H1 (cell line): Measurements from ENCODE around the gene ADAMTS6. TPM values are rescaled to one million over a fixed set of nuclear protein-coding genes. Genes with fewer than 3 reads are reported as not detected.

ENCODE experiments used
- CTCF ChIA-PET: fragments of 300-600 bp; sonication (Branson Sonifier 250); formaldehyde crosslinking; loops from one replicate; lab custom pipeline; 2021; ENCODE audit not compliant: partially characterized antibody; lab: Charles Lee
- POLR2A ChIA-PET: fragments of 300-600 bp; sonication (Branson Sonifier 250); formaldehyde crosslinking; loops from one replicate; lab custom pipeline; 2021; ENCODE audit warnings: inconsistent platforms; ENCODE audit not compliant: partially characterized antibody; lab: Charles Lee
- DNase-seq, 2 experiments: peaks; one replicate each; pipeline versions ENCODE4 v3.0.0 to v3.0.0-alpha.2; 2010 to 2022; ENCODE audit warnings: low spot score in 2 of 2, low read depth in 1 of 2, mixed read lengths in 1 of 2
- FAIRE-seq: peaks from 2 replicates; lab custom pipeline; 2011; peaks lifted over from hg19 to GRCh38; lab: Jason Lieb, UNC
- H2AFZ ChIP-seq: 2 replicates; pipeline ENCODE4 v1.8.1; 2012; ENCODE audit warnings: low read length, inconsistent platforms
- H2AK5ac ChIP-seq: 2 replicates; pipeline ENCODE4 v1.6.1; 2013; ENCODE audit warnings: low read depth, low read length
- H2BK120ac ChIP-seq: replicated peaks from 2 replicates; pipeline ENCODE3; 2013; ENCODE audit warnings: low read depth, low read length, inconsistent platforms
- H2BK12ac ChIP-seq: 2 replicates; pipeline ENCODE4 v1.6.1; 2013; ENCODE audit warnings: low read depth, low read length
- H2BK15ac ChIP-seq: 2 replicates; pipeline ENCODE4 v1.6.1; 2013; ENCODE audit warnings: low read length
- H2BK20ac ChIP-seq: 2 replicates; pipeline ENCODE4 v1.6.1; 2013; ENCODE audit warnings: low read length
- H2BK5ac ChIP-seq: 2 replicates; pipeline ENCODE4 v1.6.1; 2013; ENCODE audit warnings: low read depth, low read length
- H3K14ac ChIP-seq: 2 replicates; pipeline ENCODE4 v1.6.1; 2013; ENCODE audit warnings: inconsistent platforms; ENCODE audit not compliant: insufficient read length
- H3K18ac ChIP-seq: 2 replicates; pipeline ENCODE4 v1.6.1; 2013; ENCODE audit warnings: low read length; ENCODE audit errors: extremely low read depth
- H3K23ac ChIP-seq: 2 replicates; pipeline ENCODE4 v1.6.1; 2013; ENCODE audit warnings: inconsistent platforms; ENCODE audit not compliant: insufficient read length
- H3K23me2 ChIP-seq: 2 replicates; pipeline ENCODE4 v1.6.1; 2013; ENCODE audit warnings: low read depth, low read length
- H3K27ac ChIP-seq: 2 replicates; pipeline ENCODE4 v1.6.1; 2011; ENCODE audit warnings: low read depth, low read length, inconsistent platforms
- H3K27me3 ChIP-seq, 4 experiments: replicated peaks in 1 of 4; 1 replicate in 1 of 4; 2 replicates in 3 of 4; pipeline versions ENCODE4 v1.6.1 to v1.8.1; 2011 to 2013; ENCODE audit warnings: low read length in 3 of 4, mild to moderate bottlenecking in 3 of 4, inconsistent platforms in 2 of 4, mixed read lengths in 2 of 4, moderate library complexity in 1 of 4; ENCODE audit not compliant: control insufficient read depth in 3 of 4, insufficient read depth in 3 of 4; ENCODE audit errors: extremely low read depth in 1 of 4
- H3K36me3 ChIP-seq, 4 experiments: 2 replicates each; pipeline versions ENCODE4 v1.6.1 to v1.8.1; 2011 to 2013; ENCODE audit warnings: mild to moderate bottlenecking in 4 of 4, low read length in 3 of 4, moderate library complexity in 2 of 4, control low read depth in 1 of 4, inconsistent platforms in 1 of 4; ENCODE audit not compliant: insufficient read depth in 4 of 4, control insufficient read depth in 2 of 4
- H3K4ac ChIP-seq: replicated peaks from 2 replicates; pipeline ENCODE3; 2013; ENCODE audit warnings: low read length, low read depth, mixed read lengths, inconsistent platforms; ENCODE audit not compliant: insufficient read length
- H3K4me1 ChIP-seq, 4 experiments: replicated peaks in 1 of 4; 1 replicate in 1 of 4; 2 replicates in 3 of 4; pipeline versions ENCODE4 v1.6.1 to v1.8.1; 2011 to 2013; ENCODE audit warnings: low read length in 3 of 4, inconsistent platforms in 2 of 4, mixed read lengths in 1 of 4; ENCODE audit not compliant: insufficient read depth in 4 of 4, control insufficient read depth in 3 of 4
- H3K4me2 ChIP-seq, 2 experiments: 2 replicates each; pipeline versions ENCODE4 v1.6.1 to v1.8.1; 2011 to 2013; ENCODE audit warnings: low read depth in 2 of 2, low read length in 2 of 2, control low read depth in 1 of 2, inconsistent platforms in 1 of 2, mild to moderate bottlenecking in 1 of 2; ENCODE audit not compliant: insufficient read depth in 1 of 2
- H3K4me3 ChIP-seq, 4 experiments: fragments of 200-600, 300-600 bp in 1 of 4; sonication (generic), shearing (Covaris generic), sonication (Bioruptor Twin) in 1 of 4; 2 replicates each; pipeline versions ENCODE4 v1.5.1 to v1.8.1; 2011 to 2016; ENCODE audit warnings: low read length in 4 of 4, low read depth in 3 of 4, control low read depth in 2 of 4, inconsistent platforms in 2 of 4, mild to moderate bottlenecking in 2 of 4, mixed read lengths in 1 of 4, moderate library complexity in 1 of 4; ENCODE audit not compliant: insufficient read depth in 2 of 4; ENCODE audit errors: extremely low read depth in 1 of 4
- H3K56ac ChIP-seq: replicated peaks from 2 replicates; pipeline ENCODE3; 2013; ENCODE audit warnings: low read depth, mild to moderate bottlenecking, mixed read lengths, low read length, inconsistent platforms; ENCODE audit not compliant: insufficient read length
- H3K79me1 ChIP-seq: 2 replicates; pipeline ENCODE4 v1.6.1; 2013; ENCODE audit warnings: low read depth, low read length, control low read depth
- H3K79me2 ChIP-seq, 2 experiments: 2 replicates each; pipeline versions ENCODE4 v1.6.1 to v1.8.1; 2012 to 2013; ENCODE audit warnings: low read length in 2 of 2, mild to moderate bottlenecking in 2 of 2, inconsistent platforms in 1 of 2; ENCODE audit not compliant: insufficient read depth in 2 of 2, control insufficient read depth in 1 of 2
- H3K9ac ChIP-seq, 4 experiments: replicated peaks in 1 of 4; 1 replicate in 1 of 4; 2 replicates in 3 of 4; pipeline versions ENCODE4 v1.6.1 to v1.8.1; 2011 to 2013; ENCODE audit warnings: low read depth in 3 of 4, low read length in 3 of 4, control low read depth in 2 of 4, mild to moderate bottlenecking in 2 of 4, moderate library complexity in 2 of 4, inconsistent platforms in 1 of 4; ENCODE audit errors: extremely low read depth in 1 of 4
- H3K9me3 ChIP-seq, 2 experiments: 2 replicates each; pipeline versions ENCODE4 v1.6.1 to v1.8.1; 2012 to 2013; ENCODE audit warnings: mild to moderate bottlenecking in 2 of 2, moderate library complexity in 2 of 2, control low read depth in 1 of 2, inconsistent platforms in 1 of 2, low read depth in 1 of 2, low read length in 1 of 2, mixed read lengths in 1 of 2; ENCODE audit not compliant: insufficient read depth in 2 of 2
- H4K20me1 ChIP-seq, 2 experiments: replicated peaks in 1 of 2; 2 replicates each; pipeline versions ENCODE3 to v1.8.1; 2011 to 2013; ENCODE audit warnings: inconsistent platforms in 2 of 2, low read length in 2 of 2, mild to moderate bottlenecking in 1 of 2; ENCODE audit not compliant: insufficient read depth in 2 of 2, control insufficient read depth in 1 of 2
- H4K5ac ChIP-seq: 2 replicates; pipeline ENCODE4 v1.6.1; 2013; ENCODE audit warnings: low read length, low read depth, mixed read lengths, inconsistent platforms; ENCODE audit not compliant: insufficient read length
- H4K8ac ChIP-seq: 2 replicates; pipeline ENCODE4 v1.8.0; 2013; ENCODE audit warnings: mild to moderate bottlenecking, moderate library complexity, low read length, inconsistent platforms; ENCODE audit not compliant: insufficient read depth; ENCODE audit errors: extremely low read depth
- H4K91ac ChIP-seq: replicated peaks from 2 replicates; pipeline ENCODE3; 2013; ENCODE audit warnings: low read length, mixed read lengths, inconsistent platforms; ENCODE audit not compliant: insufficient read length
- ATF3 ChIP-seq: IDR thresholded peaks from 2 replicates; pipeline ENCODE4 v1.6.1; 2011; ENCODE audit warnings: low read depth, mild to moderate bottlenecking, low read length; ENCODE audit not compliant: insufficient read depth
- BRCA1 ChIP-seq: IDR thresholded peaks from 2 replicates; pipeline ENCODE4 v1.6.1; 2012; ENCODE audit warnings: low read depth, low read length, improper control_type of control experiment
- CBX5 ChIP-seq: fragments of 300-800, 300-1000 bp; sonication (generic); IDR thresholded peaks from 2 replicates; pipeline ENCODE4 v1.7.1; 2016; ENCODE audit warnings: antibody characterized with exemption, low read length, low read depth
- CBX8 ChIP-seq: fragments of 300-800, 300-1000 bp; sonication (generic); IDR thresholded peaks from 2 replicates; pipeline ENCODE4 v1.7.1; 2016; ENCODE audit warnings: low read depth, low read length, borderline replicate concordance
- HDAC2 ChIP-seq, 2 experiments: fragments of 300-600 bp in 1 of 2; sonication (generic) in 1 of 2; IDR thresholded peaks; 2 replicates each; pipeline ENCODE4 v1.6.1; 2011 to 2012; ENCODE audit warnings: low read depth in 2 of 2, low read length in 2 of 2, mild to moderate bottlenecking in 2 of 2, moderate library complexity in 2 of 2, borderline replicate concordance in 1 of 2, inconsistent platforms in 1 of 2
- HDAC6 ChIP-seq: IDR thresholded peaks from one replicate; pipeline ENCODE4 v1.7.1; 2012; ENCODE audit warnings: low read depth, mild to moderate bottlenecking, inconsistent platforms, low read length, moderate library complexity
- KDM1A ChIP-seq: fragments of 200-600, 300-600 bp; sonication (generic); IDR thresholded peaks from 2 replicates; pipeline ENCODE4 v1.7.1; 2016; ENCODE audit warnings: mild to moderate bottlenecking, low read length, borderline replicate concordance
- TBP ChIP-seq: IDR thresholded peaks from 2 replicates; pipeline ENCODE4 v1.6.1; 2011; ENCODE audit warnings: low read depth, low read length, improper control_type of control experiment
- TCF12 ChIP-seq: IDR thresholded peaks from 2 replicates; pipeline ENCODE4 v1.6.1; 2011; ENCODE audit warnings: low read depth, mild to moderate bottlenecking, low read length
- YY1 ChIP-seq: IDR thresholded peaks from 2 replicates; pipeline ENCODE4 v1.6.1; 2011; ENCODE audit warnings: low read depth, mild to moderate bottlenecking, low read length
- ZNF274 ChIP-seq: IDR thresholded peaks from 2 replicates; pipeline ENCODE4 v1.7.0; 2012; ENCODE audit warnings: low read length, borderline replicate concordance; ENCODE audit errors: extremely low read depth
- WGBS, 2 experiments: shearing (Covaris generic) in 1 of 2; methylation state at CpG; one replicate each; pipeline versions ENCODE4 v1.1.6 to v1.1.7; 2013 to 2015; ENCODE audit warnings: low lambda C conversion rate in 2 of 2, mixed read lengths in 2 of 2, inconsistent platforms in 1 of 2, low coverage in 1 of 2, missing lambda C conversion rate in 1 of 2; ENCODE audit not compliant: insufficient replicate concordance in 2 of 2, insufficient coverage in 1 of 2, insufficient read length in 1 of 2; ENCODE audit errors: extremely low coverage in 1 of 2, missing lambda C conversion rate in 1 of 2; 5-methylcytosine and 5-hydroxymethylcytosine counted together
- polyA plus RNA-seq, 7 experiments: library from polyadenylated mRNA; depleted of rRNA in 3 of 7; stranded (reverse) in 5 of 7; unstranded in 2 of 7; fragments of >200 nt in 5 of 7; fragments of 200-250 nt in 2 of 7; gene quantifications; 1 replicate in 5 of 7; 2 replicates in 1 of 7; 4 replicates in 1 of 7; pipeline versions ENCODE4 v1.2.1 to v1.2.3, GENCODE V29; 2011 to 2013; ENCODE audit warnings: missing spikeins in 2 of 7, mixed read lengths in 2 of 7
- total RNA-seq: library from RNA; stranded (reverse); fragmentation: NEBNext Ultra II Directional; extraction: Animal tissue kit (Norgen Biotek cat#: 25700); gene quantifications from 2 replicates; pipeline ENCODE4 v1.2.1, GENCODE V29; 2021

The ADAMTS6 gene
- total and polyA plus RNA-seq, 2 of the 8 experiments (the other 6 are each of a cell fraction or from before 2014, with no cell fraction given) = 0.74 to 2.4 TPM

- Histone ChIP-seq H3K4me2 (no peak overlapping the region), H2BK12ac (no peak overlapping the region), H2BK15ac (no peak overlapping the region), H3K9ac (no peak overlapping the region), H2AFZ (no peak overlapping the region), H3K79me2 (no peaks in the 10 kb centered on the region), H2BK120ac (no peak overlapping the region), H3K79me1 (no peaks in the 10 kb centered on the region), H3K56ac (no peak overlapping the region), H3K23ac (no peak overlapping the region), H2BK5ac (no peak overlapping the region), H4K91ac (no peak overlapping the region), H2BK20ac (no peak overlapping the region), H3K9me3 (no peaks in the 10 kb centered on the region), H3K36me3 (no peaks in the 10 kb centered on the region), H3K14ac (no peak overlapping the region), H4K5ac (peak overlapping the region; percentile 15), H4K20me1 (no peaks in the 10 kb centered on the region), H3K4me1 (peaks cover 0 to 6% (median 0%) of the 10 kb centered on the region in 4 experiments; a peak in 2 of 7 replicates), H3K4me3 (no peak overlapping the region), H3K27me3 (no peaks in the 10 kb centered on the region), H3K4ac (no peak overlapping the region), H3K27ac (no peak overlapping the region), H2AK5ac (no peak overlapping the region), H3K23me2 (no peaks in the 10 kb centered on the region), H3K18ac (no peak overlapping the region), H4K8ac (no peak overlapping the region)
- 88% methylated on average over 6 of the region's 6 CpGs; no CpG with 5 or more reads in 1 of the 2 experiments for WGBS, 2 experiments
- CTCF ChIA-PET = interaction anchor here (1.3 kb wide), 1 partner anchor 27 kb away, joined by 3 read pairs; no protein-coding TSS in a partner anchor
- no peak for FAIRE-seq
- DNase-seq = peak in 1 of 2 experiments; percentile 39
- POLR2A ChIA-PET = interaction anchor here (0.6 to 1.6 kb wide), 3 partner anchors 23 to 385 kb away, joined by 3 to 9 read pairs (median 3); no protein-coding TSS in a partner anchor
- TF ChIP-seq TBP (no peak), HDAC6 (no peak), BRCA1 (no peak), TCF12 (no peak), CBX8 (no peak), ZNF274 (no peak), ATF3 (no peak), YY1 (no peak), CBX5 (no peak), KDM1A (no peak), HDAC2 (IDR thresholded peaks at IDR 0.05; ENCODE audit: borderline replicate concordance in 1 of 2, low read depth in 2 of 2, low read length in 2 of 2) (no peak)
Observed at GRCh38 chr5:65126542-65127069, 355.1 kb downstream of the ADAMTS6 start.
